A673 (cell line): ENCODE data around the gene DTNA.

Experiments
- CTCF ChIP-seq: fragments of 300-800, 200-600 bp; sonication (generic); conservative IDR thresholded peaks from 2 replicates; pipeline ENCODE4 v1.5.1; 2017; ENCODE audit warnings: low read depth, mild to moderate bottlenecking, antibody characterized with exemption, low read length, moderate library complexity, mixed read lengths
- EZH2 ChIP-seq: fragments of 200-600 bp; sonication (generic); IDR thresholded peaks from 2 replicates; pipeline ENCODE4 v1.6.1; 2017; ENCODE audit warnings: borderline replicate concordance, low read depth, mild to moderate bottlenecking, mixed read lengths, antibody characterized with exemption, low read length; ENCODE audit not compliant: poor library complexity, severe bottlenecking

DNA sequence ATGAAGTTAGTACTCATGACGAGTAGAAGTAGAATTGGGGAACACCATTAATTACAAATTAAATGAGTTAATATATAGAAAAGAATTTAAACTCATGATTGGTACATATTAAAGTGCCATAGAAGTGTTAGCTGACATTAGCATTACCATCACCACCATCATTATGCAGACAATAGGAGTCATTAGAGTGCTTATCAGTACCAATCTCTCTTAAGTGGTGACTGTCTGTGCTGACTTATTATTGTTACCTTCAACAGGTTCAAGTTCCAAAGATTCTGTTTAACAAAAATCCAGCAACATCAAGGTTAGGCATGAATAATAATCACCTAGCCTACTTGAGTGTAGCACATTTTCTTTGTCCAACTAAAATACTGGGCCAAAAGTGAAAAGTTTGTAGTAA is 222.3 kb downstream of the DTNA start:
- TF ChIP-seq CTCF: no peak
- TF ChIP-seq EZH2: no peak
